GM21723 (cell line): ENCODE data around the gene CPPED1.
"Not testable (repeated sequence)": the region's sequence is repeated elsewhere in the genome, so short reads cannot be mapped to it uniquely, and the experiment has no call there.

Source experiments
- ATAC-seq: cut with Tn5 transposase; IDR thresholded peaks from one replicate; pipeline ENCODE4 v1.9.1; 2021; ENCODE audit warnings: mild to moderate bottlenecking, moderate library complexity; ENCODE audit not compliant: unreplicated experiment

The CPPED1 gene

GRCh38 chr16:12769525-12769924, 34.2 kb downstream of the CPPED1 start:
- ATAC-seq = no peak

GRCh38 chr16:12767897-12768296, 35.8 kb downstream of the CPPED1 start:
- no peak for ATAC-seq

GRCh38 chr16:12766853-12767252, 36.8 kb downstream of the CPPED1 start:
- ATAC-seq = no peak

GRCh38 chr16:12766208-12766607, 37.5 kb downstream of the CPPED1 start:
- ATAC-seq = not testable (repeated sequence)

- ATAC-seq = no peak
Measured at GRCh38 chr16:12764813-12765488, 38.7 kb downstream of the CPPED1 start.

GRCh38 chr16:12763517-12763916, 40.2 kb downstream of the CPPED1 start:
- no peak for ATAC-seq

GRCh38 chr16:12760819-12761611, 42.7 kb downstream of the CPPED1 start:
- no peak for ATAC-seq

- ATAC-seq = no peak
Measured at GRCh38 chr16:12758670-12759558, 44.8 kb downstream of the CPPED1 start.

GRCh38 chr16:12758031-12758669, 45.5 kb downstream of the CPPED1 start:
- no peak for ATAC-seq

GRCh38 chr16:12757546-12757945, 46.1 kb downstream of the CPPED1 start:
- ATAC-seq = no peak

- no peak for ATAC-seq
Measured at GRCh38 chr16:12754824-12755543, 48.7 kb downstream of the CPPED1 start.

- ATAC-seq = no peak
Measured at GRCh38 chr16:12753203-12754023, 50.3 kb downstream of the CPPED1 start.

- ATAC-seq = no peak
Measured at GRCh38 chr16:12752159-12752558, 51.5 kb downstream of the CPPED1 start.

- no peak for ATAC-seq
Measured at GRCh38 chr16:12750554-12750918, 53.2 kb downstream of the CPPED1 start.

GRCh38 chr16:12749076-12749475, 54.6 kb downstream of the CPPED1 start:
- ATAC-seq = no peak

- no peak for ATAC-seq
Measured at GRCh38 chr16:12747827-12748226, 55.9 kb downstream of the CPPED1 start.

GRCh38 chr16:12747261-12747660, 56.4 kb downstream of the CPPED1 start:
- no peak for ATAC-seq

GRCh38 chr16:12744860-12745259, 58.8 kb downstream of the CPPED1 start:
- ATAC-seq = no peak

- no peak for ATAC-seq
Measured at GRCh38 chr16:12742741-12743140, 60.9 kb downstream of the CPPED1 start.
